Lung (tissue), 12 donors: ENCODE data around the gene RPH3AL. TPM values are rescaled to one million over a fixed set of nuclear protein-coding genes. Genes with fewer than 3 reads are reported as not detected.

Source experiments
- ATAC-seq: fragments of 200-7000 bp; cut with Tn5 transposase; one replicate; pipeline ENCODE4 v1.9.1; 2020; ENCODE audit warnings: moderate number of reproducible peaks; ENCODE audit not compliant: insufficient read depth, low FRiP score
- DNase-seq, 3 donors: peaks; one replicate each; pipeline ENCODE4 v3.0.0-alpha.2; 2013 to 2017
- H3K27ac ChIP-seq, 2 donors: one replicate each; pipeline ENCODE4 v1.5.1; 2013; ENCODE audit warnings: mild to moderate bottlenecking in 2 of 2, moderate library complexity in 2 of 2, control low read depth in 1 of 2, inconsistent platforms in 1 of 2, low read depth in 1 of 2, low read length in 1 of 2
- H3K27me3 ChIP-seq, 3 donors: one replicate each; pipeline ENCODE4 v1.5.1; 2013; ENCODE audit warnings: low read length in 2 of 3; ENCODE audit not compliant: control insufficient read depth in 3 of 3, insufficient read depth in 3 of 3
- H3K36me3 ChIP-seq, 4 donors: one replicate each; pipeline ENCODE4 v1.5.1; 2013; ENCODE audit warnings: low read length in 4 of 4, mild to moderate bottlenecking in 1 of 4, moderate library complexity in 1 of 4; ENCODE audit not compliant: control insufficient read depth in 4 of 4, insufficient read depth in 4 of 4
- H3K4me1 ChIP-seq, 5 donors: one replicate each; pipeline ENCODE4 v1.5.1; 2013; ENCODE audit warnings: low read length in 5 of 5, mild to moderate bottlenecking in 2 of 5, moderate library complexity in 1 of 5; ENCODE audit not compliant: control insufficient read depth in 5 of 5, insufficient read depth in 5 of 5
- H3K4me3 ChIP-seq: one replicate; pipeline ENCODE4 v1.5.1; 2013; ENCODE audit warnings: mild to moderate bottlenecking, control low read depth, moderate library complexity
- H3K9ac ChIP-seq, 2 donors: one replicate each; pipeline ENCODE4 v1.5.1; 2013; ENCODE audit warnings: low read length in 2 of 2, control low read depth in 1 of 2; ENCODE audit not compliant: insufficient read depth in 1 of 2
- H3K9me3 ChIP-seq, 4 donors: one replicate each; pipeline ENCODE4 v1.5.1; 2013; ENCODE audit warnings: low read length in 3 of 4, mild to moderate bottlenecking in 1 of 4, moderate library complexity in 1 of 4; ENCODE audit not compliant: control insufficient read depth in 4 of 4, insufficient read depth in 3 of 4
- whole genome bisulfite sequencing, 2 donors: extraction: QIAGEN DNeasy Blood & Tissue Kit; methylation state at CpG; one replicate each; pipeline ENCODE4 v1.1.7; 2013; 5-methylcytosine and 5-hydroxymethylcytosine counted together
- polyA plus RNA-seq, 2 donors: library from polyadenylated mRNA; stranded (reverse); fragments of 200-250 nt; gene quantifications; one replicate each; pipeline ENCODE4 v1.2.1, GENCODE V29; 2013
- total RNA-seq, 2 donors: library from RNA; depleted of rRNA in 1 of 2; stranded (reverse); fragments of >200 nt in 1 of 2; gene quantifications; one replicate each; pipeline ENCODE4 v1.2.1, GENCODE V29; 2014 to 2021
- TF ChIP-seq, protein P1 (sequence below): IDR thresholded peaks from 2 replicates; pipeline ENCODE4 v1.5.1; 2012; ENCODE audit warnings: mild to moderate bottlenecking; ENCODE audit errors: control extremely low read depth, extremely low read depth
- donor health status: control.
- donor health status: control.
- donor health status: Bipolar disorder and iron deficiency.
- donor health status: healthy.
- donor health status: DM: yes; HTN: yes; CAD: no.

Gene RPH3AL
- total and polyA plus RNA-seq, 4 donors = 19.5 to 76.6 (median 21.6) TPM

GRCh38 chr17:337453-337852 lies 15.2 kb downstream of the RPH3AL start:
- Histone ChIP-seq H3K9me3 (no peaks in the 10 kb centered on the region), H3K4me1 (peaks cover 0 to 23% (median 8%) of the 10 kb centered on the region in 5 donors), H3K27ac (no peak overlapping the region), H3K4me3 (no peak overlapping the region), H3K27me3 (no peaks in the 10 kb centered on the region), H3K36me3 (no peaks in the 10 kb centered on the region), H3K9ac (no peak overlapping the region)
- DNase-seq = no peak
- TF ChIP-seq, protein P1, sequence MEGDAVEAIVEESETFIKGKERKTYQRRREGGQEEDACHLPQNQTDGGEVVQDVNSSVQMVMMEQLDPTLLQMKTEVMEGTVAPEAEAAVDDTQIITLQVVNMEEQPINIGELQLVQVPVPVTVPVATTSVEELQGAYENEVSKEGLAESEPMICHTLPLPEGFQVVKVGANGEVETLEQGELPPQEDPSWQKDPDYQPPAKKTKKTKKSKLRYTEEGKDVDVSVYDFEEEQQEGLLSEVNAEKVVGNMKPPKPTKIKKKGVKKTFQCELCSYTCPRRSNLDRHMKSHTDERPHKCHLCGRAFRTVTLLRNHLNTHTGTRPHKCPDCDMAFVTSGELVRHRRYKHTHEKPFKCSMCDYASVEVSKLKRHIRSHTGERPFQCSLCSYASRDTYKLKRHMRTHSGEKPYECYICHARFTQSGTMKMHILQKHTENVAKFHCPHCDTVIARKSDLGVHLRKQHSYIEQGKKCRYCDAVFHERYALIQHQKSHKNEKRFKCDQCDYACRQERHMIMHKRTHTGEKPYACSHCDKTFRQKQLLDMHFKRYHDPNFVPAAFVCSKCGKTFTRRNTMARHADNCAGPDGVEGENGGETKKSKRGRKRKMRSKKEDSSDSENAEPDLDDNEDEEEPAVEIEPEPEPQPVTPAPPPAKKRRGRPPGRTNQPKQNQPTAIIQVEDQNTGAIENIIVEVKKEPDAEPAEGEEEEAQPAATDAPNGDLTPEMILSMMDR = no peak
- no peak for ATAC-seq
- WGBS, 2 donors = 93 to 98% methylated on average over 15 of the region's 15 CpGs

GRCh38 chr17:337022-337420 lies 15.6 kb downstream of the RPH3AL start:
- H3K9ac ChIP-seq = no peak overlapping the region
- 98 to 99% methylated on average over 12 of the region's 12 CpGs for WGBS, 2 donors
- H3K36me3 ChIP-seq = peaks cover 0 to 1% (median 0%) of the 10 kb centered on the region in 4 donors
- peaks cover 0 to 23% (median 8%) of the 10 kb centered on the region in 5 donors for H3K4me1 ChIP-seq
- no peak overlapping the region for H3K27ac ChIP-seq
- H3K4me3 ChIP-seq = no peak overlapping the region
- H3K27me3 ChIP-seq = no peaks in the 10 kb centered on the region
- DNase-seq = no peak
- H3K9me3 ChIP-seq = no peaks in the 10 kb centered on the region
- ATAC-seq = no peak
- TF ChIP-seq, protein P1 = no peak

DNA sequence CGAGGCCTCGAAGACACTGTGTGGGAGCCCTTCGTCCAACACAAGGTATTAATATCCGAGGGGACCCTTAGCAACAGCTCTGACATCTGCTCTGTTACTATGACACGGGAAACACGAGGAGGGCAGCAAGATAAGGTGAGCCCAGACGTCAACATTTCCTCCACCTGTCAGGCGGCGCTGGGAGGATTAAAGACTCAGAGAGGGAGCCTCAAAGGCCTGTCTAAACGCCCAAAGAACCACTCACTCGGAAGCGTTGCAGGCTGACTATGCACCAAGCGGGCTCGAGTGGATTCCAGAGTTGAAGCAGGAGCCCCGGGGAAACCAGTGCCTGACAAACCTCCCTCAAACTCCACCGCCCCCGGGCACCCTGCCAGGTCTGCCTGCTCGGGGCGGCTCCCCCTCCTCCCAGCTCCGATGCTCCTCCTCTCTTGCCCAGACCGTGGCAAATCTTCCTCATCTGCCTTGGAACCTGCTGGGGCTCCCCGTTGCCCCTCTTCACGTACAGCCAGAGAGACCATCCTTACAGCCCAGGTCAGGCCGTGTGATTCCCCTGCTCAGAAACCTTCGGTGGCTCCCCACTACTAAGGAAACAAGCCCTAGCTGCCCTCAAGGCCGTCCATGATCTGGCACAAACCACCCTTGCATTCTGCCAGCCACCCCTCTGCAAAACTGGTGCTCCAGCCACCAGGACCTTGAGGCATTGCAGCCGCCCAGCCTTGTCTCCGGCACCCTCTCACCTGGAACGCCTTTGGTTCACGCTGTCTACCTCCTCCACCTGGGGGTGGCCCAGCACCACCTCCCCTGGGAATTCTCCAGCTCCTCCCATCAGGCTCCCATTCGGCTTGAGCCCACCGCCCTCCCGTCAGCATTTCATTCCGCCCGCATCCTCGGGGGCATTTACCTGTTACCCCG lies 16.2 kb downstream of the RPH3AL start:
- 40 to 47% methylated on average over 37 of the region's 37 CpGs for WGBS, 2 donors
- peaks cover 0 to 23% (median 8%) of the 10 kb centered on the region in 5 donors for H3K4me1 ChIP-seq
- no peaks in the 10 kb centered on the region for H3K9me3 ChIP-seq
- ATAC-seq (peak; percentile 32), DNase-seq (peak; percentile 55 to 75 (median 75))
- peak overlapping the region in 1 of 2 donors; percentile 40 for H3K27ac ChIP-seq
- H3K36me3 ChIP-seq = peaks cover 0 to 2% (median 0%) of the 10 kb centered on the region in 4 donors
- no peak overlapping the region for H3K9ac ChIP-seq
- TF ChIP-seq, protein P1 = no peak
- peaks cover 0 to 2% (median 0%) of the 10 kb centered on the region in 3 donors for H3K27me3 ChIP-seq
- H3K4me3 ChIP-seq = no peak overlapping the region
